Tibial nerve (tissue), 4 donors: ENCODE measurements around the gene C1orf116.

ENCODE experiments used
- CTCF ChIP-seq, 5 experiments: fragments of 200-600 bp in 3 of 5; fragments of 450-650 bp in 2 of 5; sonication (generic) in 3 of 5; IDR thresholded peaks; one replicate each; pipeline ENCODE4 v1.5.1; 2016 to 2019; ENCODE audit warnings: antibody characterized with exemption in 5 of 5, mild to moderate bottlenecking in 3 of 5, moderate library complexity in 2 of 5
- EP300 ChIP-seq, 2 donors: sonication (generic); formaldehyde crosslinking; IDR thresholded peaks; one replicate each; pipeline ENCODE4 v1.6.1; 2017; ENCODE audit warnings: antibody characterized with exemption in 2 of 2, mild to moderate bottlenecking in 1 of 2
- POLR2A ChIP-seq, 2 donors: fragments of 450-650 bp; IDR thresholded peaks; one replicate each; pipeline ENCODE4 v1.6.1; 2017; ENCODE audit warnings: antibody characterized with exemption in 2 of 2, mild to moderate bottlenecking in 2 of 2, moderate library complexity in 2 of 2

DNA sequence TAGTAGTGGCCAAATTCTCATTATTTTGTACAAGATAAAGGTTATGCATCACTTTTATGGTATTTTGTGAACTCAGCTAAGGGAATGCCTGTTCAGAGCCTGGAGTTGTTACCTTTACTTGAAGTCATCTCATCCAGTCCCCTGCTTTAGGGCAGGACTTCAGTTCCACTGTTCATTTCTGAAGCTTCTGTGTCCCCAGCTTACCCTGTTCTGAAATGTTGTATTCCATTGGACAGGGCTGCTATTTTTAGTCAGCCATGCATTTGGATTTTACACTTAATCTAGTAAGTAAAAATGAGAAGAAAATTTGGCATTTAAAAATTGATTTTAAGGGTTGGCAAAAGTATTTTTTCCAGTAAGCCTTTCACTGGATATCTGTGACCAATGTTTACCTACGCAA is 44.5 kb upstream of the C1orf116 start:
- no peak for TF ChIP-seq CTCF (IDR thresholded peaks at IDR 0.05)
- TF ChIP-seq POLR2A (IDR thresholded peaks at IDR 0.05): no peak
- TF ChIP-seq EP300 (IDR thresholded peaks at IDR 0.05): no peak
